Right cardiac atrium (tissue), 5 donors: ENCODE measurements around the gene LYZ. TPM values are rescaled to one million over a fixed set of nuclear protein-coding genes. Genes with fewer than 3 reads are reported as not detected.

Source experiments
- ATAC-seq, 2 donors: fragments of 200-7000 bp; cut with Tn5 transposase; one replicate each; pipeline versions ENCODE4 v1.8.0 to v1.9.1; 2020; ENCODE audit warnings: moderate library complexity in 2 of 2, mild to moderate bottlenecking in 1 of 2
- DNase-seq, 3 donors: peaks; one replicate each; pipeline ENCODE4 v3.0.0-alpha.2; 2020
- H3K27ac ChIP-seq: one replicate; pipeline ENCODE4 v1.5.1; 2013; ENCODE audit warnings: mild to moderate bottlenecking, low read length, control low read depth, moderate library complexity
- H3K27me3 ChIP-seq: one replicate; pipeline ENCODE4 v1.6.1; 2013; ENCODE audit not compliant: control insufficient read depth, insufficient read depth
- H3K4me1 ChIP-seq: one replicate; pipeline ENCODE4 v1.6.1; 2013; ENCODE audit warnings: low read length; ENCODE audit not compliant: control insufficient read depth, insufficient read depth
- H3K4me3 ChIP-seq: one replicate; pipeline ENCODE4 v1.5.1; 2013; ENCODE audit warnings: low read length, control low read depth
- H3K9me3 ChIP-seq: one replicate; pipeline ENCODE4 v1.6.1; 2013; ENCODE audit warnings: low read length; ENCODE audit not compliant: control insufficient read depth
- WGBS: extraction: QIAGEN DNeasy Blood & Tissue Kit; methylation state at CpG from one replicate; pipeline ENCODE4 v1.1.7; 2013; 5-methylcytosine and 5-hydroxymethylcytosine counted together
- intact Hi-C, 4 donors: fragments of 100-400 bp; cut with DNase I; formaldehyde crosslinking; loops; one replicate each; pipeline versions ENCODE4 v1.11.0 to v1.14.0; 2022 to 2023
- polyA plus RNA-seq: library from polyadenylated mRNA; stranded (reverse); fragments of 200-250 nt; gene quantifications from one replicate; pipeline ENCODE4 v1.2.3, GENCODE V29; 2013
- total RNA-seq, 4 donors: library from RNA; stranded (reverse); fragmentation: NEBNext Ultra II Directional; extraction: Animal tissue kit (Norgen Biotek cat#: 25700); gene quantifications; one replicate each; pipeline ENCODE4 v1.2.1, GENCODE V29; 2021
- donor health status: healthy with polysubstance abuse.
- donor health status: DM: no; HTN: yes; CAD: no.
- donor health status: DM: no; HTN: no; CAD: no.
- donor health status: DM: no; HTN: yes; CAD: no; lungs with severe emphysema.
- donor health status: DM: yes; HTN: yes; CAD: no.

Gene LYZ
- total and polyA plus RNA-seq, 5 donors = 16.5 to 121 (median 48.4) TPM

GRCh38 chr12:69341328-69341727, 6.9 kb upstream of the LYZ start:
- no peak overlapping the region for H3K4me3 ChIP-seq
- H3K27me3 ChIP-seq = no peaks in the 10 kb centered on the region
- H3K4me1 ChIP-seq = no peaks in the 10 kb centered on the region
- no peak overlapping the region for H3K27ac ChIP-seq
- 73% methylated on average over 5 of the region's 5 CpGs for WGBS
- intact Hi-C loops = no loop called here
- ATAC-seq (peak; percentile 39 to 51), DNase-seq (peak in 1 of 3 donors; percentile 41)
- H3K9me3 ChIP-seq = no peaks in the 10 kb centered on the region

GRCh38 chr12:69342421-69342820, 5.8 kb upstream of the LYZ start:
- H3K9me3 ChIP-seq = no peaks in the 10 kb centered on the region
- no peaks in the 10 kb centered on the region for H3K4me1 ChIP-seq
- ATAC-seq = no peak
- H3K27ac ChIP-seq = no peak overlapping the region
- intact Hi-C loops = no loop called here
- H3K27me3 ChIP-seq = no peaks in the 10 kb centered on the region
- DNase-seq = no peak
- H3K4me3 ChIP-seq = no peak overlapping the region
- 75% methylated on average over 2 of the region's 2 CpGs for WGBS

GRCh38 chr12:69343357-69343756, 4.8 kb upstream of the LYZ start:
- no peak overlapping the region for H3K4me3 ChIP-seq
- H3K27ac ChIP-seq = no peak overlapping the region
- ATAC-seq (no peak), DNase-seq (no peak)
- WGBS = 61% methylated on average over 3 of the region's 3 CpGs
- no peaks in the 10 kb centered on the region for H3K4me1 ChIP-seq
- intact Hi-C loops = no loop called here
- no peaks in the 10 kb centered on the region for H3K27me3 ChIP-seq
- no peaks in the 10 kb centered on the region for H3K9me3 ChIP-seq

- Histone ChIP-seq H3K4me3 (no peak overlapping the region), H3K27me3 (no peaks in the 10 kb centered on the region), H3K27ac (no peak overlapping the region), H3K4me1 (no peaks in the 10 kb centered on the region), H3K9me3 (no peaks in the 10 kb centered on the region)
- intact Hi-C loops = no loop called here
- DNase-seq (no peak), ATAC-seq (no peak)
- 52% methylated on average over 3 of the region's 3 CpGs for WGBS
These were observed 4.1 kb upstream of the LYZ start for GRCh38 chr12:69343885-69344612.

- Histone ChIP-seq H3K4me3 (no peak overlapping the region), H3K27me3 (no peaks in the 10 kb centered on the region), H3K27ac (no peak overlapping the region), H3K4me1 (no peaks in the 10 kb centered on the region), H3K9me3 (no peaks in the 10 kb centered on the region)
- no peak for ATAC-seq
- WGBS = 91% methylated on average over 2 of the region's 2 CpGs
- DNase-seq = no peak
- intact Hi-C loops = no loop called here
These were observed 3.1 kb upstream of the LYZ start for GRCh38 chr12:69345077-69345476.

GRCh38 chr12:69345742-69346141, 2.4 kb upstream of the LYZ start:
- Histone ChIP-seq H3K27me3 (no peaks in the 10 kb centered on the region), H3K27ac (no peak overlapping the region), H3K9me3 (no peaks in the 10 kb centered on the region), H3K4me3 (no peak overlapping the region), H3K4me1 (no peaks in the 10 kb centered on the region)
- ATAC-seq (no peak), DNase-seq (no peak)
- 25% methylated on average over 1 of the region's 1 CpG for WGBS
- intact Hi-C loops = no loop called here

GRCh38 chr12:69350002-69350626, 1.9 kb downstream of the LYZ start:
- no peaks in the 10 kb centered on the region for H3K27me3 ChIP-seq
- no peak overlapping the region for H3K27ac ChIP-seq
- DNase-seq (no peak), ATAC-seq (no peak)
- 72% methylated on average over 2 of the region's 2 CpGs for WGBS
- H3K4me1 ChIP-seq = no peaks in the 10 kb centered on the region
- no peaks in the 10 kb centered on the region for H3K9me3 ChIP-seq
- intact Hi-C loops = no loop called here
- no peak overlapping the region for H3K4me3 ChIP-seq

GRCh38 chr12:69350777-69351176, 2.6 kb downstream of the LYZ start:
- intact Hi-C loops = no loop called here
- H3K4me3 ChIP-seq = no peak overlapping the region

GRCh38 chr12:69351462-69352236, 3.5 kb downstream of the LYZ start:
- no peaks in the 10 kb centered on the region for H3K4me1 ChIP-seq
- DNase-seq = no peak
- no peak overlapping the region for H3K4me3 ChIP-seq
- intact Hi-C loops = no loop called here
- ATAC-seq = no peak
- WGBS = 77% methylated on average over 2 of the region's 2 CpGs
- H3K9me3 ChIP-seq = no peaks in the 10 kb centered on the region
- no peaks in the 10 kb centered on the region for H3K27me3 ChIP-seq
- no peak overlapping the region for H3K27ac ChIP-seq

More at GRCh38 chr12:69350777-69351176, 2.6 kb downstream of the LYZ start:
- Histone ChIP-seq H3K4me1 (no peaks in the 10 kb centered on the region), H3K27me3 (no peaks in the 10 kb centered on the region), H3K9me3 (no peaks in the 10 kb centered on the region), H3K27ac (no peak overlapping the region)
- 83% methylated on average over 1 of the region's 1 CpG for WGBS
- no peak for ATAC-seq
- DNase-seq = no peak

GRCh38 chr12:69352904-69353303, 4.7 kb downstream of the LYZ start:
- no peak overlapping the region for H3K27ac ChIP-seq
- ATAC-seq (no peak), DNase-seq (no peak)
- WGBS = 91% methylated on average over 5 of the region's 5 CpGs
- intact Hi-C loops = no loop called here
- no peaks in the 10 kb centered on the region for H3K9me3 ChIP-seq
- H3K27me3 ChIP-seq = no peaks in the 10 kb centered on the region
- no peak overlapping the region for H3K4me3 ChIP-seq
- no peaks in the 10 kb centered on the region for H3K4me1 ChIP-seq

GRCh38 chr12:69354172-69354555, 6.0 kb downstream of the LYZ start:
- H3K4me1 ChIP-seq = no peaks in the 10 kb centered on the region
- intact Hi-C loops = no loop called here
- H3K9me3 ChIP-seq = no peaks in the 10 kb centered on the region
- H3K27me3 ChIP-seq = no peaks in the 10 kb centered on the region
- DNase-seq (no peak), ATAC-seq (no peak)
- WGBS = 67% methylated on average over 1 of the region's 1 CpG
- no peak overlapping the region for H3K27ac ChIP-seq
- no peak overlapping the region for H3K4me3 ChIP-seq
